ENCODE measurements around the gene RIPOR3. TPM values are rescaled to one million over a fixed set of nuclear protein-coding genes. Genes with fewer than 3 reads are reported as not detected.
"Not testable (repeated sequence)": the region's sequence is repeated elsewhere in the genome, so short reads cannot be mapped to it uniquely, and the experiment has no call there.

Gene RIPOR3
- total RNA-seq, 1 donor from 2014 or later, result 0.68 TPM

DNA sequence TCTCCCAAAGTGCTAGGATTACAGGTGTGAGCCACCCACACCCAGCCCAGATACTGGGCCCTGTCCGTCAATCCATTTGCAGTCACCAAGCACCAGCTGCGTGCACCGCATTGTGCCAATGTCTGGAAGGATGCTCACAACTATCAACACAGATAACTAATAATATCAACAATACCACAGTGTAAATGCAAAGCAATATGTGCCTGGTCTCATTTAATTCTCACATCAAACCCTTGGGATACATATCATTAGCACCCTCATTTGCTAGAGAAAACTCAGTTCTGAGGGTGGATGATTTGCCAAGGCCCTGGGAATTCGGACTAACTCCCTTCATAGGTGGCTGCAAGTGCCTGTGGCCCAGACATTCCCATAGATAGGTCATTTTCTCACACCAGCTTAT is 14.5 kb downstream of the RIPOR3 start:
- DNase-seq, result no peak

DNA sequence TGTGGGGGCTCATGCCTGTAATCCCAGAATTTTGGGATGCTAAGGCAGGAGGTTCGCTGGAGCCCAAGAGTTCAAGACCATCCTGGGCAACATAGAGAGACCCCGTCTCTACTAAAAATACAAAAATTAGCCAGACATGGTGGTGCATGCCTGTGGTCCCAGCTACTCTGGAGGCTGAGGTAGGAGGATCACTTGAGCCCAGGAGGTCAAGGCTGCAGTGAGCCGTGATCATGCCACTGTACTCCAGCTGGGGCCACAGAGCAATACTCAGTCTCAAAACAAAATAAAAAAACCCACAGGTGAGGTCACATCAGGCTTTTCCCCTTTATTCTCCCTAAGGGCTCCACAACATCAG is 15.0 kb downstream of the RIPOR3 start:
- not testable (repeated sequence) for DNase-seq

- DNase-seq, result peak; percentile 41
Observed at GRCh38 chr20:50675671-50676376, 15.5 kb downstream of the RIPOR3 start.

GRCh38 chr20:50674138-50674825 is 17.1 kb downstream of the RIPOR3 start:
- DNase-seq, result no peak

GRCh38 chr20:50673466-50674137 is 17.7 kb downstream of the RIPOR3 start:
- no peak for DNase-seq

- no peak for DNase-seq
Observed at GRCh38 chr20:50673146-50673465, 18.2 kb downstream of the RIPOR3 start.

GRCh38 chr20:50672400-50673145 is 18.8 kb downstream of the RIPOR3 start:
- no peak for DNase-seq

- no peak for DNase-seq
Observed at GRCh38 chr20:50671626-50672025, 19.7 kb downstream of the RIPOR3 start.

GRCh38 chr20:50671010-50671409 is 20.3 kb downstream of the RIPOR3 start:
- DNase-seq, result not testable (repeated sequence)

DNA sequence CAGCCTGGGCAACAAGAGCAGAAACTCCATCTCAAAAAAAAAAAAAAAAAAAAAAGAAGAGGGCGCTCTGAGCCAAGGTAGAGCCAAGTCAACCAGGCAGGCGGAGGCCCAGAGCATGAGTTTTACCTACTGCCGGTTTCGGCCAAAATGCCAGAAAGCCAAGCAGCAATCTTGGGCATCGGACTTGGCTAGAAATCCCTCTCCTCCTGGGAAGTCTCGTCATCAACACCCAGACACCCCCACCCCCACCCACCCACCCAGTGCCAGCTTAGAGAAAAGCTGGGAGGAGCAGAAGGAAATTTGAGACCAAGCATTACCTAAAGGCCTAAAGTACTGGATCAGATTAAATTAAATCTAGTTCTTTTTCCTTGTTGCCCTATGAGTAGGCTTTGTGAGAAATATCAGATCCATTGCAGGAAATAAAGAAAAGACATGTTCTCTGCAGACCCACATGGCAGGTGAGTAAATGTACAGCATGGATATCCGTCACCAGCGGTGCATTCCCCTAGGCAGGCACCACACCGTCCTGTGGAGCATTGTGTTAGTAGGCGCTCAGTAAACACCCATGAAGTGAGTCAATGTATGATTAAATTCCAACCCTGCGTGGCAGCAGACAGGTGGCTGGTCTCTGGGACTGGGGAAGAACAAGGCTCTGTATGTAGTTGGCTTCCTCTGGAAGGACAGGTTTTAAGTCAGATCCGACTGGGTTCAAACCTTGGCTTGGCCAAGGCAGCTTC is 21.0 kb downstream of the RIPOR3 start:
- no peak for DNase-seq

GRCh38 chr20:50668798-50669197 is 22.5 kb downstream of the RIPOR3 start:
- DNase-seq, result no peak

DNA sequence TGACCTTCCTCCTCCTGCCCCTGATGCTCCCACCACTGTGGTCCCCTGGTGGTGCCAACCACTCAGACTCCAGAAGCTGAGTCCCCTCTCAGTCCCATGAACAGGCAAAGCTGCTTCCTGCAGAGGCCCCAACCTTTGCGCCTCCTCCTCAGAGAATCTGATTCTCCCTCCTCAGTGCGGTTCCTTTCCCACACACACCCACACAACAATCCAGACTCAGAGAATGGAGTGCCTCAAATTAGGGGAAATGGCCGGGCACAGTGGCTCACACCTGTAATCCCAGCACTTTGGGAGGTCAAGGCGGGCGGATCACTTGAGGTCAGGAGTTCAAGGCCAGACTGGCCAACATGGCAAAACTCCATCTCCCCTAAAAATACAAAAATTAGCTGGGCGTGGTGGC is 23.0 kb downstream of the RIPOR3 start:
- no peak for DNase-seq

DNA sequence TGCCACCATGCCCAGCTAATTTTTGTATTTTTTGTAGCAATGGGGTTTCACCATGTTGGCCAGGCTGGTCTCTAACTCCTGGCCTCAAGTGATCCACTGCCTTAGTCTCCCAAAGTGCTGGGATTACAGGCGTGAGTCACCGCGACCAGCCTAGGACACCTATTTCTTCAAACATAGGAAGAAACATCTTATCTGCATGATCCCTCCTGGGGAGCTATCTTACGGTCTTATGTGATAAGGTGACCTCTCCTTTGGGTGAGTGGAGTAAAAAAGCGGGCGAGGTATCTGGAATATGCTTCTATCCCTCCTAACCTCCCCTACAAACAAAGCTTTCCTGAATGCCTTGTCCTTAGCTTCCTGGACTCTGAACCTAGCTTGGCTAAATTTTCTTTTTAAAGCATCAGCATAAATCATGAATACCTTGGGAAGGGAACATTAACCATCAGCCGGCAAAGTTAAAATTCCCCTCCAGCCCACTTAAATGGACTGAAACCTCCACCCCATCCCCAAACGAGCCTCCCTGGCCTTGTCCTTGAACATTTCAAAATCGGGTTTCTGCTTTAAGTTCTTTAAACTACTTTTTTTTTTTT is 24.5 kb downstream of the RIPOR3 start:
- no peak for DNase-seq

DNA sequence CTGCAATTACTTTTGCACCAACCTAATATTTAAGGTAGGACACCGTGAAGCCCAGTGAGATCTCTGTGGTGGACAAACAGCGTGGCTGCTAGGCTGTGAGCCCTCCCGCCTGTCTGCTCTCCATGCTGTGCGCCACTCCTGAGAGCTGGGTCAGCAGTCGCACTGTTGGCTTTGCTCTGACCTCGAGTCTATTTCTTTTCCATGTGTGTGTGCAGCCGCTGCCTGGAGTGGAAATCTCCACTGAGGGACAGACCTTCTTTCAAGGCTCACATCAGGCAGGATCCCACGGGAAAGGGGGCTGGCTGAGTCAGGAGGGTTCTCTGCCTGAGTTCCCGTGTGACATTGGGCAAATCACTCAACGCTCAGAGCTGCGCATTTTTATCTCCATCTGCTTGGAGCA is 27.1 kb downstream of the RIPOR3 start:
- DNase-seq, result no peak

DNA sequence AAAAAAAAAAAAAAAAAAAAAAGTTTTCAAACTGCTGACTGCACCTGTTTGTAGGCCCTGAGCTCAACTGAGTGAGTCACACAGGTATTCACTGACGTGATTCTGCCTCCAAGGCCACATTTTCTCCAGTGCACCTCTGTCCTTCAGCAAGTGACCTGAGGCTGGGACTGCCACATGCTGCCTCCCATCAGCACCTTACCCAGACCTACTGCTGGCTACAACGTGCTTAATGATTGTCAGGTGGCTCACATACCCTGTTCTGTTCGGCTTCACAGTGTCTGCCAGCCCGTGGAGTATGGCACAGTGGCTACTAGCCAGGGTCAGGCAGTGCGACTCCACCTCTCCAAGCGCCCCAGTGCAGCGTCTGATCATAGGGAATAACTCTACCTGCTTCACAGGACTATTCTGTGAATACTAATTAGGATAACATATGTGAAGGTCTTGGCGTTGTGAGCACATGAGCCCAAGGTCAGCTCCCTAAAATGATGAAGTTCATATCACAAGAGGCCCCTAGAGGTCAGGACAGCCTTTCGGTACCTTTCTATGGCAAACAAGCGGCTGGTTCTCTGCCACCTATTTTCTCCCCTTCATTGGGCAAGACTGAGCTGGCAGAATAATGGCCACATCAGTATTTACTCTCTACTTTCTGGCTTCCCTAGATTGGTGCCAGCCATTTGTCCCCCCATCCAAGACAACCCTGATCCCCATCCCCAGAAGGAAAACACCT is 28.1 kb downstream of the RIPOR3 start:
- no peak for DNase-seq

- no peak for DNase-seq
Observed at GRCh38 chr20:50659975-50660670, 31.2 kb downstream of the RIPOR3 start.

GRCh38 chr20:50658804-50659380 is 32.5 kb downstream of the RIPOR3 start:
- DNase-seq, result peak; percentile 33

GRCh38 chr20:50655311-50655880 is 35.9 kb downstream of the RIPOR3 start:
- no peak for DNase-seq

GRCh38 chr20:50654904-50655303 is 36.4 kb downstream of the RIPOR3 start:
- no peak for DNase-seq

DNA sequence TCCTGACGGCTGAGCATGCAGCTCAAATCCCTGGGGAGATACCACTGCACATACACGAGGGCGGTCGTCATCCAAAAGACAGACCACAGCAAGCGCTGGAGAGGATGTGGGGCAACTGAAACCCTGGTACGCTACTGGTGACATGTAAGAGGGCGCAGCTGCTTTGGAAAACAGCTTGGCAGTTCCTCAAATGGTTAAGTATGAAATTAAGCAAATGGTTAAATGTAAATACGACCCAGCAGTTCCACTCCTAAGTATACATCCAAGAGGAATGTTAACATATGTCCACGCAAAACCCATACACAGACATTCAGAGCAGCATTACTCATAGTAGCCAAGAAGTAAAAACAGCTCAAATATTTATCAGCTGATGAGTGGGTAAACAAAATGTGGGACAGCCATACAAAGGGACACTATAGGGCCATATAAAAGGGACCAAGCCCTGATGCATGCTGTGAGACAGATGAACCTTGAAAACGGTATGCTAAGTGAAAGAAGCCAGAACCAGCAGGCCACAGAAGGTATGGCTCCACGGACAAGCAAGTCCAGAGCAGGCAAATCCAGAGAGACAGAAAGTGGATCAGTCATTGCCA is 38.5 kb downstream of the RIPOR3 start:
- no peak for DNase-seq
